GM18861 (cell line): ENCODE data around the gene PTGER2.

ENCODE experiments used
- ATAC-seq: cut with Tn5 transposase; IDR thresholded peaks from one replicate; pipeline ENCODE4 v1.9.1; 2021; ENCODE audit not compliant: unreplicated experiment

Gene PTGER2

GRCh38 chr14:52333823-52334657, 19.9 kb downstream of the PTGER2 start:
- no peak for ATAC-seq

DNA sequence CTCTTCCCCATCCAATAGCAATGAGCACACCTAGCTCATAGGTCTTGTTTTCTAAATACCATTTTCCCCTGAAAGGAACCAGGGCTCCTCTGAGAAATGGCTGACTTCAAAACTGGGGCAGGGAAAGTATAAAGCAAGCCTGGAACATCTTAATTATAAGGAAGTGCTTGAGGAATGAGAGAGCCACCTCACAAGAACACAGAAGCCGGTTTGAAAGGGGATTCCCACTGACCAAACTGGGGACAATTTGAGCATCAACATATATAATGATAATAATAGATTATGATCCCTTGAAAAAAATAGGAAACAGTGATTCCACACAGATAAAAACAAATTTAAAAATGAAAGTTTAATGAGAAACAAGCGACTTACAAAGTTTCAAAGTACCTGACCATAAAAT, 22.1 kb downstream of the PTGER2 start:
- ATAC-seq = no peak

DNA sequence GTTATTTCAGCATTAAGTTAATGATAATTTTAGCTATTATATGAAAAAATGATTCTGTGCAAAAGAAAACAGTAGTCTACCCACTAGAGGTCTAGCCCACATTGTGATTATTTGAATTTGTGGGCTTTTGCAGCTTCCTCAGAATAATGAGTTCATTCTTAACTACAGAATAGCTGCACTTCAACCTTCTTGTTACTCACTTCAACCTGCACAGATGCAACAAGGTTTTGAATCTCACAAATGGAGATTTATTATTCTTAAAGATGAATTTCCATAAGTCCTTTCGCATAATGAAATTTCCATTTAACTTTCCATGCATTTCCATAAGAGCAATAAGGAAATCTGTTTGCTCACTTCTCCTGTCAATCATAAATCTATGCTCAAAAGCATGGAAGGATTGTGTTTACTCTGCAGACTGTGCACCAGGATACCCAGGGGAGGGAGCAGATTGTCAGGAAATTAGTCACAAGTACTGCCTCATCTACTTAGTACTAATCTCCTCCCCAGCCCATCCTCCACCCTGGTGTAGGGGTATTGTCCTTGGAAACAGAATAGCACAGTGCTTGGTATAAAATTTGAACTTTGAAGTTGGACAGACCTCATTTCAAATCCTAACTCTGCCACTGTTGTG, 24.1 kb downstream of the PTGER2 start:
- no peak for ATAC-seq

DNA sequence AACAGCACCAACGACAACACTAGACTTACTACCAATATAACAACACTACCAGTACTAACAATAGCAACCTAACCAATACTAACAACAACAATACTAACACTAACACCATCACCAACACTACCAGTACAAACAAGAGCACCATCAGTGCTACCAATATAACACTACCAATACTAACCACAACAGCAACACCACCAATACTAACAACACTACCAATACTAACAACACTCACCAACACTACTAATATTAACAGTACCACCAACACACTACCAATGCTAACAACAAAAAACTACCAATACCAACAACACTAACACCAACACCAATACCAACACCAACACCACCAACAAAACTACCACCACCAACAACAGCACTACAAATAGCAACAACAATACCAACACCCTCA, 25.1 kb downstream of the PTGER2 start:
- ATAC-seq = no peak

DNA sequence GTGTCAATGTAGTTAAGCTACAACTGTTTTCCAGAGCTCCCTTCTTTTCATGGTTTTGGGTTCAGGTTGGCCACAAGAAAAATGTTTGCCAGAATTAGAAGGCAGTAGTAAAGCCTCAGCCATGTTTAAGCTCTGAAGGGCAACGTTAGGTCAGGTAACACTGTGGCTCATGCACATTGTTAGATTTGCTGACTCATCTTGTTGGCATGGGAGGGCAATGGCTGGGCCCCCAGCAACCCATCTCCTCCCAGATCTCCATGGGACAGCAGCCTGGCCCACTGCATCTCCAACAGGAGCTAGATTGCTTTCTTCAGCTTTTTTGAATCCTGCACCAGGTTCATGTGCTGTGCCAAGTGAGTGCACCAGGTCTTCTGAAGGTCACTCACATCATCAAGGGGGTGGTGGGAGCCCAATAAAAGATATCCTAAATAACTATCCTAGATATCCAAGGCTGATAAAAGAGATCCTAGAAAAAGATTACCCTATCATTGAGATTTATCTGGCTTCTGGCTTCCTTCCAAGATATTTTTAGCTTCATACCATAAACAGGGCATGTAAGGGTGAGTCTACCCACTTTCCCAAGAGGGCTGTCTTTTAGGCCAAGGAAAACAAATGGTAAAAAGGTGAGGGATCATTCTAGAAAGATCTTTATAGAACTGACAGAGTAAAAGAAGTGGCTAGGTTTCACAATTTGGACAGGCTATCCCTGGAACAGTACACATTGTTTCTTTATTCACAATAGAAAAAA, 28.9 kb downstream of the PTGER2 start:
- no peak for ATAC-seq

DNA sequence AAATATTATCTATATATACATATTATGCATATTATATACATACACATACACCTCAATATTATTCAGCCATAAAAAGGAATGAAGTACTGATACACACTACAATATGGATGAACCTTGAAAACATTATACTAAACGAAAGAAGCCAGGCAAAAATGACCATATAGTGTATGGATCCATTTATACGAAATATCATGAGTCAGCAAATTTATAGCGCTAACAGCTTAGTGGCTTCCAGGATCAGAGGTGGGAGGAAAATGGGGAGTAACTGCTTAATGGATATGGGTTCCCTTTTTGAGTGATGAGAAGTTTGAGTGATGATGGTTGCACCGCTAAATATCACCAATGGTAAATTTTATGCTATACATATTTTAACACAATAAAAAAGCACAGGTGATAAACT, 32.7 kb downstream of the PTGER2 start:
- ATAC-seq = no peak

GRCh38 chr14:52348279-52348678, 34.2 kb downstream of the PTGER2 start:
- ATAC-seq = no peak

- ATAC-seq = no peak
These were observed 34.7 kb downstream of the PTGER2 start for GRCh38 chr14:52348776-52349175.

GRCh38 chr14:52349731-52350130, 35.6 kb downstream of the PTGER2 start:
- ATAC-seq = no peak

GRCh38 chr14:52350445-52350844, 36.3 kb downstream of the PTGER2 start:
- ATAC-seq = no peak

GRCh38 chr14:52351233-52352060, 37.3 kb downstream of the PTGER2 start:
- peak; percentile 28 for ATAC-seq

GRCh38 chr14:52352061-52352491, 38.0 kb downstream of the PTGER2 start:
- ATAC-seq = peak; percentile 95

DNA sequence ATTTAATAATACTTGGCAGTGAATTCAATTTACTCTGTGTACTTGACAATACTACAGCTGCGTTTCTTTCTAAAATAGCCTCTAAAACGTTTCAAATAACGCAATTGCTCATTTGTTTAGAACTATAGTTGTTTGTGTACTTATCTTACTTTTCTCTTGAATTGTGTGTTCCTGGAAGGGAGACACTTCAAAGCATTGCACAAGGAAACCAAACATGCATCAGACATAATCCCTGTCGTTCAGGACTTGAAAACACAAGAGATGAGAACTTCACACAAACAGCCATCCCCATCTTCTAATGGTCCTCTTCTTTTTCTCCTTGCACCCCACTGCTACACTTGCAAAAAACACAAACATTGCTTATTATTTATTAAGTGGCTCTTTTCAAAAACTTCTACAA, 38.5 kb downstream of the PTGER2 start:
- ATAC-seq = no peak

DNA sequence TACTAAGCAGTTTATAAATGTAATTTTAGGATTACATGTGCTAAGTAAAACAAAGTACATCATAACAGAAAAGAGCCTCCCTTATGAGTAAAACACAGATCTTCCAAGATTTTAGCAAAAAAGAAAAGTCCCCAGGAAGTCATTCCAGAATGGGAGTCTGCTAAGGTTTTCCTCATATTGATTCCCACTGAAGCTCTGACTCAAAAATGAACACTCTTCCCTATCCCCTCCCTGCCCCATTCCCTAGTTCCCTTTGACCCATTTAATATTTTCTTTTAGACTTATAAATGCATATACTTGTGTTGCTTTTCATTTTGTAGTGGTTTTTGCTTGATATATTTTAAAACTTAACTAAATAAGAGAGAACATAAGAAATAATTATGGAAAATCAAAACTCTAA, 40.1 kb downstream of the PTGER2 start:
- ATAC-seq = no peak

DNA sequence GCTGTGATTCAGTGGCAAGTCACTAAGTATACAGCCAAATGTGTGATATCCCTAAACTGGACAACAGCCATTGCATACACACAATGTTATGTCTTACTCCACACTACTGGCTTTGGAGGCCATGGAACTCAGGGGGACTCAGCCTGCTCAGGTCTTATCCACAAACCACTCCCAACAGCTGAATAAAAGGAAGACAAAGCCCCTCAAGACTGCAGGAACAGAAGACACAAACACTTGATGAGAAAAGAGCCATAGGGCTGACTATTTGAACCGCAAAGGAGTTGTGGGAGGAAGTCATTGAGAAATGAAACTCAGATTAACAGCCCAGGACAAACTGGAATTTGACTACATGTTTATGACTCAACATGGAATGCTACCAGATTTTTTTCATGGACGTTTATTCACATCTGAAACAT, 40.9 kb downstream of the PTGER2 start:
- ATAC-seq = no peak

DNA sequence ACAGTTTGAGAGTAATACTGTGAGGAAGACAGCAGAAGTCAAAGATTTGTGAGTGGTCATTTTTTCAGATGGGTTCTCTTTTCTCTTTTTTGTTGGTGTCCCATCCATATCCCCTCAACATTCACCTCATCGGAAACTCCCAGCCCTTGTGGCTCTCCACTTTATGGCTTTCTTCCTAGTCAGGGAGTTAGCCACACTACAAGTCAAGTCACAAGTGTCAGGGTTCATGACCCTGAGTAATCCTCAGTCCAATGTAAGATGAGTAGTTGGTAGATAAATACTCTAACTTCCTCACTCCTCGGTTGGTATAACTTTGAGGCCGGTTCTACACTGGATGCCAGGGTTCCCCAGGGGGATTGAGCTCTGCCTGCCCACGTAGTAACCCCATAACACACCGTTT, 41.4 kb downstream of the PTGER2 start:
- no peak for ATAC-seq

DNA sequence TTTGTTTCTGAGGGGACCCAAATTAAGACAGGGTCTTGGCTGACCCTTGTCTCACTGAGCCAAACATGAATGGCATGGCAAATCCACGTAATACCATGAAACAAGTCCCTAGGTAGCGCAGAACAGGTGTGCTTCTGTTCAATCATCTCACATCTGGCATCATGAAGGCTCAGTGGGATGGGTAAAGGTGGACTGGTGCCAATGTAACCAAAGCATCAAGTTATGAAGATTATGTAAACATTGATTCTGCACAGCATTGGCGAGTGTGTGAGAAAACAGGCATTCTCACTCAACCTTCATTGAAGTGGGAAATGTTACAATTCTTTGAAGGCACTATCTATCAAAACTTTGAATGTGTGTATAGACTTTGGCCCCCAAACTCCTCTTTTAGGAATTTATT, 41.9 kb downstream of the PTGER2 start:
- no peak for ATAC-seq

DNA sequence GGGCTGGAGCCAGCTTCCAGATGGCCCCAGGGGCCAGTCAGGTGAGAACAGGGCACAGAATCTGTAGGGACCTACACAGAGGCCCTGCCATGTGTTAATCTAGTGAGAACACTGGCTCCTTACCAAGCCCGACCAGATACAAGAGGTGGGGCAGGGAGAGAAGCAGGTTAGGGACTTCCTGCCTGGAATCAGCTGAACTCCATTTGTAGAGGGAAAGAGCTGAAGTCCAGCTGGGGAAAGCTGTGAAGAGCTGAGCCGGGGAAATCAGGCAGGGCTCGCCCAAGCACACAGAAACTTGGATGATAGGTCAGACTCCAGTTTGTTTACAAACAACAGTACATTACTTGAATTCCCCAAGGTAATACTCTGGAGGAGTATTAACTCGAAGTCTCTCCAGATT, 46.7 kb downstream of the PTGER2 start:
- no peak for ATAC-seq

DNA sequence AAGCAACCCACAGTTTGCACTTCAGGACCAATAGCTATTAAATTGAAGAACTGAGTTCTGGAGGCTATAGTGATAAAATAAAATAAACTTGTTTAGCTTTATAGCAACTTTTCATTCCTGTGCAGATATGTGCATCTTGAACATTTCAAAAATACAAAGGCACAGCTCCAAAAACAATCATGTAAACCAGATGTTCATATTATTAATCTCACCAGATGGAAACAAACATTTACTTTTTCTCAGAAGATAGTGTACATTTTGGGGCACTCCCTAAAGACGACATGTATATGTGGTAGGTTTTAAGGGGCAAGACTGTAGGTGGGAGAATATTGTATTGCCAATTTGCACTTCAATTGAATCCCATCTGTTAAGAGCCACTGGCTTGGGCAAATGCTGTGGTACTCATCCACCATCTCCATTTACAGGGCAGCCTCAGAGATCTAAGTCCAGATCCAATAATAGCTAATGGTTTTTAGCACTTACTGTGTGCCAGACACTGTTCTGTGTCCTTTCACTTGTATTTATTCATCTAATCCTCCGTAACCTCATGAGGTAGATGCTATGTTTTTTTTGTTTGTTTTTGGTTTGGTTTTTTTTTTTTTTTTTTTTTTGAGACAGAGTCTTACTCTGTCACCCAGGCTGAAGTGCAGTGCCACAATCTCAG, 49.1 kb downstream of the PTGER2 start:
- ATAC-seq = no peak

DNA sequence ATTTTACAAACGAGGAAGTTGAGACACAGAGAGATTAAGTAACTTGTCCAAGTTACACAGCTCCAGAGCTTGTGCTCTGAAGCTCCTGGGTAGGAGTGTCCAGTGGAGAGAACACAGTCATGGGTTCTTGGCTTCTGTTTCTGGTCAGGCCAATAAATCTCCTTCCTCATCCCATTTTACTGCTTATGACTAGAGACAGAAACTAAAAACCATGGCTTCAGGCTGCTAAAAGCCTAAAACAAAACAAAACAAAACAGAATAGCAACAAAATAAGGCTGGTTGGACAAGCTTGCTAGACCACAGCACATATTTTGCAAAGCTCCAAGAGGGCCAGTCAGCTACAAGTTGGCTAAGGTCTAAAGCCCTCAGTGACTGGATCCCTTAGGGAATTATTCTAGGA, 49.8 kb downstream of the PTGER2 start:
- ATAC-seq = no peak
